ENCODE measurements around the gene ENOX1. TPM values are rescaled to one million over a fixed set of nuclear protein-coding genes. Genes with fewer than 3 reads are reported as not detected.

The ENOX1 gene
- total RNA-seq, 1 donor from 2014 or later, result 2.5 TPM

DNA sequence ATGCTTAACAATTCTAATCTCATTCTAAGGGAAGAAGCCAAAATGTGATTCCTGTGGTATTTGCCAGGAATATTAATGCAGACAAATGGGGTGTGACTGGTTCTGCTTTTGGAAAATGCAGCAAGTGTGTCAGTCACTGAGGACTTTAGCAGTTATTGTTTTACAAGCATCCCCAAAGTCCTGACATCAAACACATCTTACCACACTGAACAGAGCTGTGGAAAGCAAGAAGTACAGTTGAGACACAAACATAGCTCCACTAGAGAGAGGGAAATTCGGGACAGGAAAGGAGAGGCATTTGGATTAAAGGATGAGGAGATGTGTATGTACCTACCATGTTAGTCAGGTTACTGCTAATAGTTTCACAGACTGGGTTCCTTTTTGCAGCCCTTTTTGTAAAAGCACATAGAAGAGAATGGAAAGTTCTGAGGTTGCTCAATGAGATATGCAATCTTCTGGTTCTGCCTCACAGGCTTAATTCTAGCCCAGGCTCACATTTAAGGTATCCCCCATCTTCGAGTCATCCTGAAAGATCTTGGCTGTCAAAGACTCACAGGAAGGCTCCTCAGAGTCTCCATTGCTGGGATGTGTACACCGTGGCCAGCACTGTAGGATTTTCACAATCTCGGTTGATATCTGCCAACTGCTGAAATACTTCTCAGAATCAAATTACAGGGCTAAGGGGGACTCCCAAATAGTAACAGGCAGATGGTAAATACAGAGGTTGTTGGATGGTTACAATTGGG, 446.8 kb downstream of the ENOX1 start:
- H3K27me3 Mint-ChIP-seq, result no peaks in the 10 kb centered on the region
- no peak overlapping the region for H3K4me3 Mint-ChIP-seq (ENCODE audit: low read depth)
- H3K4me1 Mint-ChIP-seq (ENCODE audit: low read depth), result peaks cover 3% of the 10 kb centered on the region
- H3K9me3 Mint-ChIP-seq (ENCODE audit: low read depth), result no peaks in the 10 kb centered on the region
- no peak overlapping the region for H3K27ac Mint-ChIP-seq
- no peaks in the 10 kb centered on the region for H3K36me3 Mint-ChIP-seq (ENCODE audit: insufficient read depth)
- DNase-seq (ENCODE audit: low spot score, unreplicated experiment), result no peak
- TF ChIP-seq, protein P1, sequence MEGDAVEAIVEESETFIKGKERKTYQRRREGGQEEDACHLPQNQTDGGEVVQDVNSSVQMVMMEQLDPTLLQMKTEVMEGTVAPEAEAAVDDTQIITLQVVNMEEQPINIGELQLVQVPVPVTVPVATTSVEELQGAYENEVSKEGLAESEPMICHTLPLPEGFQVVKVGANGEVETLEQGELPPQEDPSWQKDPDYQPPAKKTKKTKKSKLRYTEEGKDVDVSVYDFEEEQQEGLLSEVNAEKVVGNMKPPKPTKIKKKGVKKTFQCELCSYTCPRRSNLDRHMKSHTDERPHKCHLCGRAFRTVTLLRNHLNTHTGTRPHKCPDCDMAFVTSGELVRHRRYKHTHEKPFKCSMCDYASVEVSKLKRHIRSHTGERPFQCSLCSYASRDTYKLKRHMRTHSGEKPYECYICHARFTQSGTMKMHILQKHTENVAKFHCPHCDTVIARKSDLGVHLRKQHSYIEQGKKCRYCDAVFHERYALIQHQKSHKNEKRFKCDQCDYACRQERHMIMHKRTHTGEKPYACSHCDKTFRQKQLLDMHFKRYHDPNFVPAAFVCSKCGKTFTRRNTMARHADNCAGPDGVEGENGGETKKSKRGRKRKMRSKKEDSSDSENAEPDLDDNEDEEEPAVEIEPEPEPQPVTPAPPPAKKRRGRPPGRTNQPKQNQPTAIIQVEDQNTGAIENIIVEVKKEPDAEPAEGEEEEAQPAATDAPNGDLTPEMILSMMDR (IDR thresholded peaks at IDR 0.05; ENCODE audit: unreplicated experiment), result no peak

DNA sequence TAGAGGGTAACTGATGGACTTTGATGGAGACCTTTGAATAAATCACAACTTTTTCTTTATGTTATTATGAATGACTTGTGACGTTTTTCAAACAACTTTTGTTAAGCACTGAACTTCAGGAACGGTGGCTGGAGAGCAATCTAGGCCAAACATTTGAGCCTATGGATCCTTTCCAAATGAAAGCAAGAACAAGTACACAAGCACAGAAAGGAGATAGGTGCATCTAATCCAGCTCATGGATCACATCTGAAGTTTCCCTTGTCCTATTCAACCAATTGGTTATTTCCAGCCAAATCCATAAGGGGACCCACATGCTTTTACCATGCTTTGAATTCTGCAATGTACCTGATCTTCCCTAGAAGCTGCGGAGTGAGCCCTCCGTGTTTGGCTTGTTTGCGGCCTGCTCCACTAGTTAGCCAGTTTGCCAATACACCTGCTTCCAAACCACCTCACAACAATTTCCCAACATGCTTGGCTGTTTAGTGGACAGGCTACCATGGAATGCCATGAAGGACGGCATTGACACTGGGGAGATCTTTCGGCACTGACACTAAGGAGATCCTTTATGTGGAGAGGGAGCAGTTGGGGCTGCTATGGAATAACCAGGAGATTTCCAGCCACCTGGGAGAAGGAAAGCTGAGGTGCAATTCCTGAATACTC, 447.5 kb downstream of the ENOX1 start:
- Mint-ChIP-seq H3K36me3 (ENCODE audit: insufficient read depth) (no peaks in the 10 kb centered on the region), H3K27me3 (no peaks in the 10 kb centered on the region), H3K4me1 (ENCODE audit: low read depth) (peaks cover 3% of the 10 kb centered on the region), H3K9me3 (ENCODE audit: low read depth) (no peaks in the 10 kb centered on the region), H3K4me3 (ENCODE audit: low read depth) (no peak overlapping the region), H3K27ac (no peak overlapping the region)
- TF ChIP-seq, protein P1 (IDR thresholded peaks at IDR 0.05; ENCODE audit: unreplicated experiment), result no peak
- no peak for DNase-seq (ENCODE audit: low spot score, unreplicated experiment)

DNA sequence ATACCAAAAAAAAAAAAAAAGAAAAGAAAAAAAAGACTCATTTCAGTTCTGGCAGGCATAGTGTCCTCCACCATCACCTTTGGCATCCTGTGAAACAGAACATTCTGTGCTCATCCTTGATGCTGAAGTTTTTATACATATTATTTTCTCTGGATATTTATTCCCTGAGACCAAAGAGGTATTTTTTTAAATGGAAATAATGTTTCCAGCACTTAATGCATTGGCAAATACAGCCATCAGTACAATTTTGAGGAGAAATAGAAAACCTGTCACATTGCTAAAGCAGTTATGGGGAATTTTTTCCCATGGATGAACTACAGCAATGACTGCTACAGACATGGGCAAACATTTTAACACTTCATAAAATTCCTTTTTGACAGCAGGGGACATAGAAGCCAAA, 451.0 kb downstream of the ENOX1 start:
- TF ChIP-seq, protein P1 (IDR thresholded peaks at IDR 0.05; ENCODE audit: unreplicated experiment), result no peak
- H3K4me3 Mint-ChIP-seq (ENCODE audit: low read depth), result no peak overlapping the region
- no peaks in the 10 kb centered on the region for H3K27me3 Mint-ChIP-seq
- H3K36me3 Mint-ChIP-seq (ENCODE audit: insufficient read depth), result no peaks in the 10 kb centered on the region
- H3K4me1 Mint-ChIP-seq (ENCODE audit: low read depth), result peaks cover 4% of the 10 kb centered on the region
- H3K27ac Mint-ChIP-seq, result no peak overlapping the region
- no peak for DNase-seq (ENCODE audit: low spot score, unreplicated experiment)
- H3K9me3 Mint-ChIP-seq (ENCODE audit: low read depth), result no peaks in the 10 kb centered on the region

DNA sequence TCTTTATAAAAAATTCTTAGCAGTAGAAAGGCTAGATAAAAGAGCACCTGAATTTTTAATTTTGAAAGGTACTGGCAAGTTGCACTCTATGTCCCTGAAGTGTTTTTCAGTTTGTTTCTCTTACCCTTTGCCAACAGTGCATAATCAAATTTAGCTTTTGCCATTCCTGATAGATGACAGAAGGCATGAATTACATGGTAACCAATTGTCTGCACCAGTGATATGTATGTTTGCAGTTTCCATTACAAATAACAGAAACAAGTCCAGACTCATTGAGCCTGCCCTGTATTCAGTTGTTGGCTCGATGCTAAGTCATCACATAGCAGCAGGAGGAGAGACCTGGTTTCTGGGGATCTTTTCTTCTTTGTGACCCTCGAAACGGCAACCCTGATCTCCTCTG, 453.6 kb downstream of the ENOX1 start:
- Mint-ChIP-seq H3K36me3 (ENCODE audit: insufficient read depth) (no peaks in the 10 kb centered on the region), H3K27ac (no peak overlapping the region), H3K4me3 (ENCODE audit: low read depth) (no peak overlapping the region), H3K27me3 (no peaks in the 10 kb centered on the region), H3K9me3 (ENCODE audit: low read depth) (no peaks in the 10 kb centered on the region), H3K4me1 (ENCODE audit: low read depth) (peaks cover 4% of the 10 kb centered on the region)
- DNase-seq (ENCODE audit: low spot score, unreplicated experiment), result no peak
- TF ChIP-seq, protein P1 (IDR thresholded peaks at IDR 0.05; ENCODE audit: unreplicated experiment), result no peak

DNA sequence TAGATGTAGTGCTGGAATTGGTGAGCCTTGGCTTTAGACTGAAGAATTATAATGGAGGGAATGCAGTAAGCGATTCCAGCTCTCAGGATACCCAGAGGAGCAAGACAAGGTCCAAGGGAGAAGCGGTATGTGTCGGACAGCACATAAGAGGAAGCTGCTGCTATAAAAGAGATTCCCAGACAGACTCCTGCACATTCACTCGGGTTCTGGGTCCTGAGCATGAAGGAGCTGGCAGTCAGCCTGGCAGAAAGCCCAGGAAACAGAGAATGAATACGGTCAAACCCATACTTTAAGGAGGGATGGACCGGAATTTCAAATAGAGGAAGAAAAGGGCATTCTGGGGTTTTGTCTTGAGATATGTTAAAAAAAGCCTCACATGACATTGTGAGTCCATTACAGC, 455.1 kb downstream of the ENOX1 start:
- Mint-ChIP-seq H3K9me3 (ENCODE audit: low read depth) (no peaks in the 10 kb centered on the region), H3K36me3 (ENCODE audit: insufficient read depth) (no peaks in the 10 kb centered on the region), H3K27ac (no peak overlapping the region), H3K4me1 (ENCODE audit: low read depth) (peaks cover 4% of the 10 kb centered on the region), H3K4me3 (ENCODE audit: low read depth) (no peak overlapping the region), H3K27me3 (no peaks in the 10 kb centered on the region)
- no peak for DNase-seq (ENCODE audit: low spot score, unreplicated experiment)
- TF ChIP-seq, protein P1 (IDR thresholded peaks at IDR 0.05; ENCODE audit: unreplicated experiment), result no peak
